ENCODE data around the gene C19orf12.

DNA sequence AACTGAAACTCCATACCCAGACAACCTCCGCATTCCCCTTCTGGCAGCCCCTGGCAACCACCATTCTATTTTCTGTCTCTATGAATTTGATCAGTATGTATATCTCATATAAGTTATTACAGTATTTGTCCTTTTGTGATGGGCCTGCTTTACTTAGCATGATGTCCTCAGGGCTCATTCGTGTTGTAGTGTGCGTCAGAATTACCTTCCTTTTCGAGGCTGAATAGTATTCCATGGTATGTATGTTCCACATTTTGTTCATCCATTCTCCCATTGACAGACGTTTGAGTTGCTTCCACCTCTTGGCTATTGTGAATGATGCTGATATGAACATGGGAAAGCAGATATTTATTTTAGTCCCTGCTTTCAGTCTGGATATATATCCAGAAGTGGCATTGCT is 44.8 kb downstream of the C19orf12 start:
- no peak for TF ChIP-seq POLR2AphosphoS5 (IDR thresholded peaks at IDR 0.05; ENCODE audit: borderline replicate concordance, low read depth, low read length)
- TF ChIP-seq EZH2 (IDR thresholded peaks at IDR 0.05) = no peak
